Testis (tissue), 2 donors: ENCODE results near the gene SMAD4.

Experiments used
- CTCF ChIP-seq, 3 experiments: fragments of 450-650 bp in 2 of 3; fragments of 200-600 bp in 1 of 3; sonication (generic) in 1 of 3; IDR thresholded peaks; one replicate each; pipeline ENCODE4 v1.5.1; 2016 to 2019; ENCODE audit warnings: antibody characterized with exemption in 3 of 3, mild to moderate bottlenecking in 2 of 3, moderate library complexity in 1 of 3
- POLR2A ChIP-seq: fragments of 450-650 bp; IDR thresholded peaks from one replicate; pipeline ENCODE4 v1.6.1; 2017; ENCODE audit warnings: antibody characterized with exemption, mild to moderate bottlenecking, moderate library complexity

GRCh38 chr18:51123046-51123395, 93.0 kb downstream of the SMAD4 start:
- no peak for TF ChIP-seq CTCF (IDR thresholded peaks at IDR 0.05)
- TF ChIP-seq POLR2A, result no peak
